ENCODE measurements around the gene TBC1D9B.

The TBC1D9B gene

GRCh38 chr5:179820483-179821297 is 87.0 kb downstream of the TBC1D9B start, which contains the start of gene SQSTM1:
Gene SQSTM1, plus strand, starts transcription at chr5:179820905. Its CDS starts 32 bp downstream, at chr5:179820937.
- peak; percentile 68 to 74 for DNase-seq (ENCODE audit: low read depth in 2 of 2)

DNA sequence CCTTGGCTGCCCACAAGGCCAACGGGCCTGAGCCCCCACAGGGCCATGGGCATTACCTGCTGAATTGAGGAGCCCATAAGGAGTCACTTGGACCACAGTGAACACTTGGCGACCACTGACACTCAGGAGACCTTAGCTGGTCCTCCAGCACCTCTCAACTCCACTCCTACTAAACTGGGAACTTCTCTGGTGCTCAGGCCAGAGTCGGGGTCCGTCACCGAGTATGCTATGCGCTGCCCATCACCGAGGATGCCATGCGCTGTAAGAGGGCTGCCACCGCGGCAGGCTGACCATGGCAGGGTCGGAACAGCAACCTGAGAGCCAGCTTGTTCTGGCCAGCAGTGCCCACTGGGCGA is 87.6 kb downstream of the TBC1D9B start:
- DNase-seq (ENCODE audit: low read depth in 2 of 2) = no peak

- DNase-seq (ENCODE audit: low read depth in 2 of 2) = no peak
These were observed 88.2 kb downstream of the TBC1D9B start for GRCh38 chr5:179819296-179820126.

GRCh38 chr5:179818746-179819295 is 88.9 kb downstream of the TBC1D9B start:
- peak; percentile 81 to 89 for DNase-seq (ENCODE audit: low read depth in 2 of 2)

- DNase-seq (ENCODE audit: low read depth in 2 of 2) = no peak
These were observed 89.6 kb downstream of the TBC1D9B start for GRCh38 chr5:179817890-179818745.

- DNase-seq (ENCODE audit: low read depth in 2 of 2) = no peak
These were observed 90.2 kb downstream of the TBC1D9B start for GRCh38 chr5:179817470-179817840.

DNA sequence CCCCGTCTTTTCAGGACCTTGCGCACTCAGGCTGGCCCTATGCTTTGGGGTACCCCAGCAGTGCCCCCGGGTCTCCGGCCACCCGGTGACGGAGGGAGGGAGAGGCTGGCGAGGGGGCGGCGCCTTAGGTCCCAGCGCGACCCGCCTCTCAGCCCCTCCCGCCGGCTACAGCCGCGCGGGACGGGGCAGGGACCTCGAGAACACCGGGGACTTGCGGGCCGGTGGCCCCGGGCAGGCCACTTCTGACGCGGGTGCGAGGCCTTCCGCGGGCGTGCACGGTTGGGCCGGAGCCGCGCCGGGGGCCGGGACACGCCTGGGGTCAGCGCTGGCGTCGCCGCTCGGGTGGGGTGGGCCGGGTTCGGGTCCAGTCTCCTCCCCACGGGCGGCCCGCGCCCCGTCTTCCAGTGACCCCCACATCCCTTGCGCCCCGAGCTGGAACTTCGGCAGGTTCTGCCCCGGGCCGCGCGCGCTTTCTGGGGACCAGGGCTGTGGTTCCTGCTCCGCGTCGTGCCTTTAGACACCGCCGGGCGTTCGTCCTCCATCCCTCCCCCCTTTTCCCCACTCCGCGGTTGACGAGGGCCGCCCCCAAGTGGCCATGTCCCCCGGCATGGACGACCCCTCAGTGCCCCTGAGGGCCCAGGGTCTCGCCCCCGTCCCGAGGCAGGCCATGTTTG is 90.8 kb downstream of the TBC1D9B start:
- no peak for DNase-seq (ENCODE audit: low read depth in 2 of 2)

DNA sequence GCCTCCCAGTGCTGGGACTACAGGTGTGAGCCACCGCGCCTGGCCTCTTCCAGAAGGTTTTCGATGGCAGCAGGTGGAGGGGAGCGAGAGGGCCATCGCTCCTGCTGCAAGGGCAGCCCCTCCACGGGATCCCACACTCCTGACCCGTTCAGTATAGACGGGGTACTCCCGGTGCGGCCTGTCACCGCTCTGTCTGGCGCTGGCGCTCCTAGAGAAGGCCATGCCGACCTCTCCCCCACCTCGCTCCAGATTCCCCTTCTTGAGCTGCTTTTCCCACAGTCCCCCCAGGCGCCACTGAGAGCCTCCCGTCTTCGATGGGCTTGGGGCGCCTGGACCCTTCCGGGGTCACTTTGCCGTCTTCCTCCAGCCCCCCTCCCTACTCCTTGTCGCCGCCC is 91.3 kb downstream of the TBC1D9B start:
- DNase-seq (ENCODE audit: low read depth in 2 of 2) = no peak

- DNase-seq (ENCODE audit: low read depth in 2 of 2) = no peak
These were observed 92.0 kb downstream of the TBC1D9B start for GRCh38 chr5:179815491-179816249.

DNA sequence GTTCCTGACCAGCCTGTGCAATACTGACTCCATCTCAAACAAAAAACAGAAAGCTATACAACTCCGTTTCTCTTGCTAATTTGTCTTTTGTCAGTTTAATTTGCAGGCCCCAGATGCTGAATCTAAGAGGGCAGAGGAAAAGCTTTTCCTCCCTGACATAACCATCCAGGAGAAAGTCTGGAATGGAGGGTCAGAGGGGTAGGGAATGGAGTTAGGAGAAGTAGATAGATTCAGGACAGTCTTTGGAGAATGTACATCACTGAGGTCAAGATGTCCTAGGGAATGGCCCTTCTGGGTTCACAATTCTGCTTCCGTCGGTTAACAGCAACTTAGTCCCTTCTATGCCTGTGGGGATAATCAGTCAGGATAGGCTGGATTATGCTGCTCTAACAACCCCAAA is 93.6 kb downstream of the TBC1D9B start:
- no peak for DNase-seq (ENCODE audit: low read depth in 2 of 2)

DNA sequence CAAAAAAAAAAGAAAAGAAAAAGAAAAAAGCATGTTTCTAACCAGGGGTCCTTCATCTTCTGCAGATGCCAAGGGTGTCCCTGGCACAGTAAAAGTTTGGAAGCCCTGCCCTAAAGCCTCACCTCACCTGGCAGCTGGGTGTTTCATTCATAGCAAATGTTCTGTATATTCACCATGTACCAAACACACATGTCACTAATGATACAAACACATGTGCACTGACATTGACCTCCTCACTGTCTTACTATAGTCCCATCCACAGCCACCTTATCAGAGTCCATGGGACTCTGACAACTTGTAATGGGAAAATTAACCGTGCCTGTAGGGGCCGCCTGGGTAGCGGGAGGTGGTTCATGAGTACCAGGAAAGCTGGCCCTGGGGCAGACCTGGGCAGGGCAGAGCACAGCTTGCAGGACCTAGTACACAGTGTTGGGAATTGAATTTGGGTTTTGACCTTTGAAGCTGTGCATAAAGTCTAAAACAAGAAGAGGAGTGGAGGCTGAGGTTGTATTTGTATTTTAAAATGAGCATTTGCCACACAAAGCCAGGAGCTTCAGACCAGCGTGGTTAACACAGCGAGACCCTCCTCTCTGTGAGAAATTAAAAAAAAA is 94.6 kb downstream of the TBC1D9B start:
- DNase-seq (ENCODE audit: low read depth in 2 of 2) = no peak

- no peak for DNase-seq (ENCODE audit: low read depth in 2 of 2)
These were observed 95.4 kb downstream of the TBC1D9B start for GRCh38 chr5:179812135-179812825.
